HepG2 (cell line): ENCODE results near the gene PLEKHA3. TPM values are rescaled to one million over a fixed set of nuclear protein-coding genes. Genes with fewer than 3 reads are reported as not detected.

Experiments
- BORCS8-MEF2B ChIP-seq: sonication (generic); formaldehyde crosslinking; IDR thresholded peaks from 2 replicates; pipeline ENCODE4 v1.8.0; 2022; ENCODE audit warnings: mild to moderate bottlenecking, missing genetic modification reagents
- DNMT3B ChIP-seq: conservative IDR thresholded peaks from 2 replicates; pipeline ENCODE4 v1.6.1; 2016; ENCODE audit warnings: missing biosample characterization, control low read depth
- IRX3 ChIP-seq: sonication (generic); formaldehyde crosslinking; IDR thresholded peaks from 2 replicates; pipeline ENCODE4 v1.8.1; 2023; ENCODE audit warnings: mild to moderate bottlenecking, low read depth, missing genetic modification reagents, borderline replicate concordance
- JARID2 ChIP-seq: sonication (generic); formaldehyde crosslinking; IDR thresholded peaks from 2 replicates; pipeline ENCODE4 v1.8.1; 2023; ENCODE audit warnings: missing genetic modification reagents, inconsistent platforms; ENCODE audit not compliant: insufficient replicate concordance
- MED13 ChIP-seq: sonication (generic); formaldehyde crosslinking; IDR thresholded peaks from 2 replicates; pipeline ENCODE4 v1.5.0; 2020; ENCODE audit warnings: missing genetic modification reagents
- NFYB ChIP-seq: sonication (generic); formaldehyde crosslinking; IDR thresholded peaks from 2 replicates; pipeline ENCODE4 v1.4.0; 2020; ENCODE audit warnings: missing genetic modification reagents
- NR3C1 ChIP-seq: sonication (generic); formaldehyde crosslinking; IDR thresholded peaks from 2 replicates; pipeline ENCODE4 v1.4.0; 2020; ENCODE audit warnings: missing genetic modification reagents
- RBM39 ChIP-seq: fragments of 200-400 bp; formaldehyde crosslinking; IDR thresholded peaks from one replicate; pipeline ENCODE4 v1.6.1; 2018; ENCODE audit warnings: antibody characterized with exemption, mild to moderate bottlenecking, low read depth, low read length; ENCODE audit not compliant: poor library complexity, severe bottlenecking
- RNF2 ChIP-seq: fragments of 450-650 bp; conservative IDR thresholded peaks from 2 replicates; pipeline ENCODE4 v1.6.1; 2016; ENCODE audit warnings: low read depth
- SYNCRIP ChIP-seq: fragments of 200-400 bp; formaldehyde crosslinking; IDR thresholded peaks from 2 replicates; pipeline ENCODE4 v1.6.1; 2018; ENCODE audit warnings: mild to moderate bottlenecking, low read depth, low read length; ENCODE audit not compliant: insufficient read depth
- ZNF510 ChIP-seq: sonication (generic); formaldehyde crosslinking; IDR thresholded peaks from 2 replicates; pipeline ENCODE4 v1.4.0; 2020; ENCODE audit warnings: low read depth, mild to moderate bottlenecking, missing genetic modification reagents
- polyA plus RNA-seq, 8 experiments: library from polyadenylated mRNA; depleted of rRNA in 3 of 8; stranded (reverse) in 7 of 8; unstranded in 1 of 8; fragments of >200 nt; fragmentation: Illumina TruSeq in 4 of 8; extraction: Trizol in 4 of 8; gene quantifications; 2 replicates each; pipeline versions ENCODE4 v1.2.1 to v1.2.3, GENCODE V29; 2011 to 2016; ENCODE audit warnings: low read depth in 4 of 8, missing spikeins in 1 of 8, mixed read lengths in 1 of 8; ENCODE audit not compliant: insufficient read depth in 1 of 8
- total RNA-seq, 5 experiments: library from RNA; depleted of rRNA; stranded (reverse); fragments of >200 nt; fragmentation: Illumina TruSeq; extraction: Trizol; gene quantifications; 2 replicates each; pipeline ENCODE4 v1.2.3, GENCODE V29; 2016; ENCODE audit warnings: low read depth in 1 of 5
- TF ChIP-seq, protein P1 (sequence below), 2 experiments: fragments of 450-650 bp in 1 of 2; sonication (generic) in 1 of 2; formaldehyde crosslinking in 1 of 2; IDR thresholded peaks; 2 replicates each; pipeline versions ENCODE4 v1.6.1 to v1.8.0; 2016 to 2022; ENCODE audit warnings: antibody characterized with exemption in 1 of 2, mild to moderate bottlenecking in 1 of 2, missing genetic modification reagents in 1 of 2
- TF ChIP-seq, protein P2 (sequence below): sonication (generic); formaldehyde crosslinking; IDR thresholded peaks from 2 replicates; pipeline ENCODE4 v1.4.0; 2020; ENCODE audit warnings: missing genetic modification reagents, low read depth, mild to moderate bottlenecking, borderline replicate concordance
- TF ChIP-seq, protein P3 (sequence below): sonication (generic); formaldehyde crosslinking; IDR thresholded peaks from 2 replicates; pipeline ENCODE4 v1.8.1; 2023; ENCODE audit warnings: mild to moderate bottlenecking, missing genetic modification reagents, borderline replicate concordance
- TF ChIP-seq, protein P4 (sequence below): sonication (generic); formaldehyde crosslinking; IDR thresholded peaks from 2 replicates; pipeline ENCODE4 v1.8.1; 2023; ENCODE audit warnings: mild to moderate bottlenecking, moderate library complexity, missing genetic modification reagents

Gene PLEKHA3
- total and polyA plus RNA-seq, 2 of the 13 experiments (the other 11 are each of a cell fraction or from before 2014, with no cell fraction given) = 11.7 to 23.1 TPM

DNA sequence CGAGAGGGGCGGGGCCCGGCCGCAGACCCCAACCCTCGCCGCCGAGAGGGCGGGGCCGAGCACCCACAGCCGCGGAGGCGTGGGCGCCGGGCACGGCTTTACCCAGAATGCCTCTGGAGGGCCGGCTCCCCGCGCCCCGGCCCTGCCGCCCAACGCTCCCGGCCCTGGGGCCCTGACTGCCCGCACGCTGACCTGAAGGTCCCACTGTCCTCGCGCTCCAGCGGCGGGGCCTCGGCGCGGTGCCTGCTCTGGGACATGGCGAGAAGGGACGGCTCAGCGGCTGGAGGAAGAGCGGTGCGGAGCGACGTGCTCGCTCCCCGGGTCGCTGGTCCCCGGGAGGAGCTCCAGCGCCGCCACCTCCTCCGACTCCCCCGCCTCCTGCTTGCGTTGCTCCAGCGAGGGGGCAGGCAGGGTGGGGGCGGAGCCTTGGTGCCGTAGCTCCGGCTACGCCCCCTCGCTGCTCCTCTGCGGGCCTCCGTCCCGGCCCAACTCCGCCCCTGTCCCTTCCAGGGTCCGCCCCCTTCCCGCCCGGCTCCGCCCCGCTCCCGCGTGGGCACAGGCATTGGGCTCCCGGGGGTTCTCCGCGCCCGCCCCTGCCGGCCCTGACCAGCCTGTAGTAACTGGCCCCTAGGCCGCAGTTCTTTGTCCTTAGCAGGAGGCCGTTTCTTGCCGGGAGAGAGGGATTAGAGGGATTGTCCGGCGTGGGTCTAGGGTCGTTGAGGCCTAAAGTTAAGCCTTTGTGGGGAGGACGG, 29.3 kb upstream of the PLEKHA3 start, which contains the start of the genes PJVK and PRKRA (continued):
- TF ChIP-seq, protein P1, sequence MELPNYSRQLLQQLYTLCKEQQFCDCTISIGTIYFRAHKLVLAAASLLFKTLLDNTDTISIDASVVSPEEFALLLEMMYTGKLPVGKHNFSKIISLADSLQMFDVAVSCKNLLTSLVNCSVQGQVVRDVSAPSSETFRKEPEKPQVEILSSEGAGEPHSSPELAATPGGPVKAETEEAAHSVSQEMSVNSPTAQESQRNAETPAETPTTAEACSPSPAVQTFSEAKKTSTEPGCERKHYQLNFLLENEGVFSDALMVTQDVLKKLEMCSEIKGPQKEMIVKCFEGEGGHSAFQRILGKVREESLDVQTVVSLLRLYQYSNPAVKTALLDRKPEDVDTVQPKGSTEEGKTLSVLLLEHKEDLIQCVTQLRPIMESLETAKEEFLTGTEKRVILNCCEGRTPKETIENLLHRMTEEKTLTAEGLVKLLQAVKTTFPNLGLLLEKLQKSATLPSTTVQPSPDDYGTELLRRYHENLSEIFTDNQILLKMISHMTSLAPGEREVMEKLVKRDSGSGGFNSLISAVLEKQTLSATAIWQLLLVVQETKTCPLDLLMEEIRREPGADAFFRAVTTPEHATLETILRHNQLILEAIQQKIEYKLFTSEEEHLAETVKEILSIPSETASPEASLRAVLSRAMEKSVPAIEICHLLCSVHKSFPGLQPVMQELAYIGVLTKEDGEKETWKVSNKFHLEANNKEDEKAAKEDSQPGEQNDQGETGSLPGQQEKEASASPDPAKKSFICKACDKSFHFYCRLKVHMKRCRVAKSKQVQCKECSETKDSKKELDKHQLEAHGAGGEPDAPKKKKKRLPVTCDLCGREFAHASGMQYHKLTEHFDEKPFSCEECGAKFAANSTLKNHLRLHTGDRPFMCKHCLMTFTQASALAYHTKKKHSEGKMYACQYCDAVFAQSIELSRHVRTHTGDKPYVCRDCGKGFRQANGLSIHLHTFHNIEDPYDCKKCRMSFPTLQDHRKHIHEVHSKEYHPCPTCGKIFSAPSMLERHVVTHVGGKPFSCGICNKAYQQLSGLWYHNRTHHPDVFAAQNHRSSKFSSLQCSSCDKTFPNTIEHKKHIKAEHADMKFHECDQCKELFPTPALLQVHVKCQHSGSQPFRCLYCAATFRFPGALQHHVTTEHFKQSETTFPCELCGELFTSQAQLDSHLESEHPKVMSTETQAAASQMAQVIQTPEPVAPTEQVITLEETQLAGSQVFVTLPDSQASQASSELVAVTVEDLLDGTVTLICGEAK (IDR thresholded peaks at IDR 0.05) = no peak
- TF ChIP-seq, protein P1 (CRISPR knock-in tag; IDR thresholded peaks at IDR 0.05) = peak; percentile 80; the same call in 1 of the 2 replicates
- peak; percentile 93 for TF ChIP-seq JARID2
- 0 out of 2 replicates have a peak, but pooled peaks have one; percentile 85 for TF ChIP-seq NR3C1 (CRISPR knock-in tag)
- TF ChIP-seq, protein P2, sequence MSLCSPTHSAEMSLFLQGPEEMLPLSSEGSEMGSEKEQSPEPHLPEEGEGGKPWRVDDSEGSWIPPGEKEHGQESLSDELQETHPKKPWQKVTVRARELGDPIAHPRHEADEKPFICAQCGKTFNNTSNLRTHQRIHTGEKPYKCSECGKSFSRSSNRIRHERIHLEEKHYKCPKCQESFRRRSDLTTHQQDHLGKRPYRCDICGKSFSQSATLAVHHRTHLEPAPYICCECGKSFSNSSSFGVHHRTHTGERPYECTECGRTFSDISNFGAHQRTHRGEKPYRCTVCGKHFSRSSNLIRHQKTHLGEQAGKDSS (CRISPR knock-in tag) = peak; percentile 96
- TF ChIP-seq, protein P3, sequence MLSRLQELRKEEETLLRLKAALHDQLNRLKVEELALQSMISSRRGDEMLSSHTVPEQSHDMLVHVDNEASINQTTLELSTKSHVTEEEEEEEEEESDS (CRISPR knock-in tag) = 0 out of 2 replicates have a peak, but pooled peaks have one; percentile 11
- TF ChIP-seq SYNCRIP = no peak
- no peak for TF ChIP-seq DNMT3B (CRISPR knock-in tag)
- TF ChIP-seq, protein P4, sequence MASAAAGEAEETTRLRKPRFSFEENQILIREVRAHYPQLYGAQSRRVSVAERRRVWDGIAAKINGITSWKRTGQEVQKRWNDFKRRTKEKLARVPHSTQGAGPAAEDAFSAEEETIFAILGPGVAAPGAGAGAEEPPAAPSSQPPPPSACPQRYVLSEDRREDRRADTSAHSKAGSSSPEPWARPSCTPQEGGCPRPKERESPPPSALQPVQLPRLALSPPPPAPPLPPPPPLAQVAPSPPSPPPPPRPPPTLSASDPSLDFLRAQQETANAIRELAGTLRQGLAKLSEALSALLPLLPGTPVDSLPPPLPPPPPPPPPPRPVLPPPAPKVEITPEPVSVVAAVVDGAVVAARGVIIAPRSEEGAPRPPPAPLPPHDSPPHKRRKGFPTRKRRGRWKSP (CRISPR knock-in tag) = peak; percentile 27; the same call in 1 of the 2 replicates
- peak; percentile 63 for TF ChIP-seq RBM39
- no peak for TF ChIP-seq IRX3
- peak; percentile 47 for TF ChIP-seq NFYB (CRISPR knock-in tag)
- TF ChIP-seq RNF2 = peak; percentile 74; the same call in 1 of the 2 replicates
- peak; percentile 81; the same call in 1 of the 2 replicates for TF ChIP-seq ZNF510
- peak; percentile 84 for TF ChIP-seq BORCS8-MEF2B (CRISPR knock-in tag)
- peak; percentile 62 for TF ChIP-seq MED13 (CRISPR knock-in tag)
